ENCODE results near the gene TOP3B. TPM values are rescaled to one million over a fixed set of nuclear protein-coding genes. Genes with fewer than 3 reads are reported as not detected.

Gene TOP3B
- total RNA-seq, 4 donors from 2014 or later, result 8.2 to 15.7 (median 14.2) TPM

DNA sequence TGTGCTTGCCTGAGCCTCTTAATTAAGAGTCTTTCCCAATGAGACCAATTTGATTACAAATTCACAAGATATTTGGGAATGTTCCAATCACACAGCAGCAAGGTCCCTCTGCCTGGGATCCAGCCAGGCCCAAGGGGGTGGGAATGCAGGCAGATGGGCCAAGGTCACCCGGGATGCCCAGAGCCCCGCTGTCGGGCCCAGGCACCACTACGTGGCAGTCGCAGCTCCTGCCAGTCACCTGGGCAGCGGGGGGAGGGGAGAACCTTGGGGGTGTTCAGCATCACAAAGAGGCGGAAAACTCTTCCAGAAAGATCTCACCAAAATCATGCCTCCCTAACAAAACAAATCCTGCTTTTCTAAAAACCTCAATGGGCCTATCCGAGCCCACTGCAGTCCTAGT, 60.9 kb downstream of the TOP3B start:
- TF ChIP-seq POLR2A (IDR thresholded peaks at IDR 0.05), result no peak
- TF ChIP-seq, protein P1, sequence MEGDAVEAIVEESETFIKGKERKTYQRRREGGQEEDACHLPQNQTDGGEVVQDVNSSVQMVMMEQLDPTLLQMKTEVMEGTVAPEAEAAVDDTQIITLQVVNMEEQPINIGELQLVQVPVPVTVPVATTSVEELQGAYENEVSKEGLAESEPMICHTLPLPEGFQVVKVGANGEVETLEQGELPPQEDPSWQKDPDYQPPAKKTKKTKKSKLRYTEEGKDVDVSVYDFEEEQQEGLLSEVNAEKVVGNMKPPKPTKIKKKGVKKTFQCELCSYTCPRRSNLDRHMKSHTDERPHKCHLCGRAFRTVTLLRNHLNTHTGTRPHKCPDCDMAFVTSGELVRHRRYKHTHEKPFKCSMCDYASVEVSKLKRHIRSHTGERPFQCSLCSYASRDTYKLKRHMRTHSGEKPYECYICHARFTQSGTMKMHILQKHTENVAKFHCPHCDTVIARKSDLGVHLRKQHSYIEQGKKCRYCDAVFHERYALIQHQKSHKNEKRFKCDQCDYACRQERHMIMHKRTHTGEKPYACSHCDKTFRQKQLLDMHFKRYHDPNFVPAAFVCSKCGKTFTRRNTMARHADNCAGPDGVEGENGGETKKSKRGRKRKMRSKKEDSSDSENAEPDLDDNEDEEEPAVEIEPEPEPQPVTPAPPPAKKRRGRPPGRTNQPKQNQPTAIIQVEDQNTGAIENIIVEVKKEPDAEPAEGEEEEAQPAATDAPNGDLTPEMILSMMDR (IDR thresholded peaks at IDR 0.05 in 4 of 5, conservative IDR thresholded peaks at IDR 0.05 in 1 of 5), result no peak
- no peaks in the 10 kb centered on the region for H3K36me3 ChIP-seq
- intact Hi-C loops (cut with DNase I; ENCODE audit: low total_unique reads) (no loop called here), in situ Hi-C loops (cut with MboI; ENCODE audit: low sequenced_read_pairs in 4 of 4) (no loop called here)
- ATAC-seq (no peak), DNase-seq (no peak)
- H3K4me1 ChIP-seq, result no peaks in the 10 kb centered on the region
- no peak overlapping the region for H3K4me3 ChIP-seq
- no peaks in the 10 kb centered on the region for H3K9me3 ChIP-seq
- no peaks in the 10 kb centered on the region for H3K27me3 ChIP-seq
- H3K27ac ChIP-seq, result no peak overlapping the region

DNA sequence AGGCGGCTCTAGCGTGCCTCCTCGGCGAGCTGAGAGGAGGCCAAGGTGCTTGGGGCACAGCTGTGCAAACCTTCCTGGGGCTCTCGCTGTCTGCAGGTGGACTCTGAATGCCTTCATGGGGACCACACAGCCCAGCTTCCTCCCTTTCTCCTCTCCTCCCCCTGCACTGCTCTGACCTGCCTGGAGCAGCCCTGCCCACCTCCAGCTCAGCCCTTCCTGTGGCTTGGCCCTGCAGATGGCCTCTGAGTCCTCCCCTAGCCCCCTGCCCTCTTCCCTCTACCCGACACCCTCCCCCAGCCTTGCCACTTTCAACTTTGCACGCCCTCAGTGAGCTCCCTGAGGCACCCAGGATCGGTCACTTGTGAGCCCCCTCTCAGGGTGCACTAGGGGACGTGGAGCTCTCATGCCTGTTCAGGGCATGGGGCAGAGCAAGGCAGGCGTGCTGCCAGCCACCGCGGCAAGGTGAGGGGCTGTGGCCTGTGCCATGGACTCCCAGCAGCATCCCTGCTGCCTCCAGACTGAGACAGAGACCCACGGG, 61.3 kb downstream of the TOP3B start:
- H3K36me3 ChIP-seq, result no peaks in the 10 kb centered on the region
- no peak for ATAC-seq
- H3K27me3 ChIP-seq, result no peaks in the 10 kb centered on the region
- DNase-seq, result no peak
- no peak for TF ChIP-seq POLR2A (IDR thresholded peaks at IDR 0.05)
- TF ChIP-seq, protein P1 (IDR thresholded peaks at IDR 0.05 in 4 of 5, conservative IDR thresholded peaks at IDR 0.05 in 1 of 5), result no peak
- H3K27ac ChIP-seq, result no peak overlapping the region
- in situ Hi-C loops (cut with MboI; ENCODE audit: low sequenced_read_pairs in 4 of 4), result no loop called here
- intact Hi-C loops (cut with DNase I; ENCODE audit: low total_unique reads), result no loop called here
- H3K4me1 ChIP-seq, result no peaks in the 10 kb centered on the region
- H3K9me3 ChIP-seq, result no peaks in the 10 kb centered on the region
- H3K4me3 ChIP-seq, result no peak overlapping the region

DNA sequence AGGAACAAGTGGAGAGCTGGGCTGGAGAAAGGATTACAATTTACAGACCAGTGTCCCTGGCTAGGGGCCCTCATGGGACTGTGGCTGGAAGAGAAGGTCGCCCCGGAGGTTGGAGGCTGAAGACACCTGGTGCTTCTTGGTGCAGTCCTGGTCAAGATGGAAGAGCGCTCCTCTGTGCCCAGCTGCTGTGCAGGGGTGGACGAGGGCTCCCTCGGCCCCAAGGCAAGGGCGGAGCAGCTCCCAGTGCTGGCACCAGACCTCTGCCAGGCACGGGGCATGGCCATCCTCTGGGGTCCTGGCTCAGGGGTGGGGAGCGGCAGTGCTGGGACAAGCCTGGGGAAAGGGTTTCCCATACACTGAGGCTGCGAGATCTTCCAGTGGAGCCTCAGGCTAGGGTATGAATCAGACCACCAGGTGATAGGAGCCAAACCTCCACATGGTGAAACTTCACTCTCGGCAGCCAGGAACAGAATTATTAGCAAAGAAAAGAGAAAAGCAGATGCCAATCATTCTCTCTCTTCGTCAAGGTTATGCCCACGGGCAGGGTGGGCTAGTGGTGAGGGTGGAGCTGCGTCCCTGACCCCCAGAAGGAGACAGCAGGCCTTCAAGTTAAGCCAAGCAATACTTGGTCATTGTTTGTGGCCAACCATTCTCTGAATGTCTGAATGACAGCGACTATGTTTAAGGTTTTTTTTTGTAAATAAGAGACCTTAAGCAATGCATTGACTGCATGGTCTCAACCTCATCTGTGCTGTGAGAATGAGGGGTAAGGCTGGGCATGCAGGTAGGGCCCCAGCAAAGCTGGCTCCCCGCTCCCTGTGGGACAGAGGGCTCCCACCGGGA, 62.0 kb downstream of the TOP3B start:
- DNase-seq, result no peak
- Histone ChIP-seq H3K27ac (no peak overlapping the region), H3K9me3 (no peaks in the 10 kb centered on the region), H3K36me3 (no peaks in the 10 kb centered on the region), H3K27me3 (no peaks in the 10 kb centered on the region), H3K4me3 (no peak overlapping the region), H3K4me1 (no peaks in the 10 kb centered on the region)
- TF ChIP-seq, protein P1 (IDR thresholded peaks at IDR 0.05 in 4 of 5, conservative IDR thresholded peaks at IDR 0.05 in 1 of 5), result no peak
- TF ChIP-seq POLR2A (IDR thresholded peaks at IDR 0.05), result no peak
- in situ Hi-C loops (cut with MboI; ENCODE audit: low sequenced_read_pairs in 4 of 4), result no loop called here
- intact Hi-C loops (cut with DNase I; ENCODE audit: low total_unique reads), result no loop called here
- no peak for ATAC-seq

DNA sequence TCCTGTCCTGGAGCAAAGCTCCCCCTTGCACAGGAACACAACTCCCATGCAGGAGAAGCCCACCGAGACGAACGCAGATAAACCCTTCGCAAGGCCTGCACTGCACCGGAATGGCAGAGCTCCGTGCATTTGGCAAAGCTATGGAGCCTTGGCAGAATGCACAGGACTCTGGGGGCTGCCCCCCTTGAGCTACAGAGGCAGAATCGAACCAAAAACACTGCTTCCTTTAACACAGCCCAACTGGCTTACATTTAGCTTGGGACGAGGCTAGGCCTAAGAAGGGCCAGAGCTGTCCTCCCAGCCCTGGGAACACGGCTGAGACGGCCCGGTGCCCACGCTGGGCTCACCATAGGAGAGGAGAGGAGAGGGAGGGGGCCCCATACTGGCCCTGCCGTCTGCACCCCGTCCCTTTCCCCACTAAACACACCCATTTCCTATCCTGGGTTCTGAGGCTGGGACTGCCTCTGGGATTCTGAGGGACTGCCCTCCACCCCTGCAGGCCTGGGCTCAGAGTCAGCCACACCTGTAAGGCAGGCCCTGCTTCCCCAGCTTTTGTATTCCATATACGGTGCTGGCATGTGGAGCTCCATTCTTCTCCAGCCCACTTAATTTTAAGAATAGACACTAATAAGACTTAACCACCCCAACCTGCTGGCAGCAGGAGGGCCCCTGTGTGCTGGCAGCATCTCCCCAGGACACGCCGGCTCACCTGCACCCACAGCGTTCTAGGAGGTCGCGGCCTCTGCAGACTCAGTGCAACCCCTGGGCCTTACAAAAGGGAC, 62.9 kb downstream of the TOP3B start:
- in situ Hi-C loops (cut with MboI; ENCODE audit: low sequenced_read_pairs in 4 of 4), result no loop called here
- no peak overlapping the region for H3K27ac ChIP-seq
- no peaks in the 10 kb centered on the region for H3K9me3 ChIP-seq
- intact Hi-C loops (cut with DNase I; ENCODE audit: low total_unique reads), result no loop called here
- no peak for ATAC-seq
- H3K4me3 ChIP-seq, result no peak overlapping the region
- no peak for DNase-seq
- TF ChIP-seq, protein P1 (IDR thresholded peaks at IDR 0.05 in 4 of 5, conservative IDR thresholded peaks at IDR 0.05 in 1 of 5), result no peak
- no peak for TF ChIP-seq POLR2A (IDR thresholded peaks at IDR 0.05)
- H3K27me3 ChIP-seq, result no peaks in the 10 kb centered on the region
- H3K36me3 ChIP-seq, result no peaks in the 10 kb centered on the region
- no peaks in the 10 kb centered on the region for H3K4me1 ChIP-seq

Measured in gastrocnemius medialis (tissue), 4 donors.